Karpas-422 (cell line): ENCODE measurements around the gene TMEM131. TPM values are rescaled to one million over a fixed set of nuclear protein-coding genes. Genes with fewer than 3 reads are reported as not detected.
"Not testable (repeated sequence)": the region's sequence is repeated elsewhere in the genome, so short reads cannot be mapped to it uniquely, and the experiment has no call there.

ENCODE experiments used
- DNase-seq: peaks from one replicate; pipeline ENCODE4 v3.0.0-alpha.2; 2015
- H2AFZ ChIP-seq: fragments of 200-600 bp; sonication (generic); 2 replicates; pipeline ENCODE4 v1.6.1; 2014; ENCODE audit warnings: antibody characterized with exemption, low read length, mixed read lengths
- H3K27ac ChIP-seq: fragments of 200-600 bp; sonication (generic); 2 replicates; pipeline ENCODE4 v1.5.1; 2014; ENCODE audit warnings: mild to moderate bottlenecking, low read length, moderate library complexity
- H3K27me3 ChIP-seq: fragments of 200-600 bp; sonication (generic); 2 replicates; pipeline ENCODE4 v1.6.1; 2014; ENCODE audit warnings: low read length, mixed read lengths
- H3K36me3 ChIP-seq: fragments of 200-600 bp; sonication (generic); 2 replicates; pipeline ENCODE4 v1.6.1; 2014; ENCODE audit warnings: low read length, mixed read lengths; ENCODE audit not compliant: insufficient read depth
- H3K4me1 ChIP-seq: fragments of 200-600 bp; sonication (generic); 2 replicates; pipeline ENCODE4 v1.6.1; 2014; ENCODE audit warnings: mild to moderate bottlenecking, low read length, mixed read lengths
- H3K4me2 ChIP-seq: fragments of 200-600 bp; sonication (generic); 2 replicates; pipeline ENCODE4 v1.6.1; 2014; ENCODE audit warnings: low read length, low read depth, mild to moderate bottlenecking; ENCODE audit not compliant: poor library complexity, severe bottlenecking
- H3K4me3 ChIP-seq: fragments of 200-600 bp; sonication (generic); 2 replicates; pipeline ENCODE4 v1.5.1; 2014; ENCODE audit warnings: mild to moderate bottlenecking, antibody characterized with exemption, low read length, mixed read lengths
- H3K79me2 ChIP-seq: fragments of 200-600 bp; sonication (generic); 2 replicates; pipeline ENCODE4 v1.6.1; 2014; ENCODE audit warnings: mild to moderate bottlenecking, low read length, mixed read lengths
- H3K9ac ChIP-seq: fragments of 200-600 bp; sonication (generic); 2 replicates; pipeline ENCODE4 v1.6.0; 2014; ENCODE audit warnings: low read length
- H3K9me2 ChIP-seq: fragments of 200-600 bp; sonication (generic), shearing (Covaris generic); replicated peaks from 2 replicates; pipeline ENCODE4 v1.6.0; 2014; ENCODE audit warnings: mild to moderate bottlenecking, low read length, moderate library complexity; ENCODE audit not compliant: insufficient read depth
- H3K9me3 ChIP-seq: fragments of 300-700, 200-600 bp; sonication (generic); 2 replicates; pipeline ENCODE4 v1.6.1; 2014; ENCODE audit warnings: low read length, mixed read lengths
- H4K20me1 ChIP-seq: fragments of 200-600 bp; sonication (generic); 2 replicates; pipeline ENCODE4 v1.6.1; 2014; ENCODE audit warnings: mild to moderate bottlenecking, antibody characterized with exemption, low read length, low read depth; ENCODE audit not compliant: insufficient read depth
- total RNA-seq: library from RNA; depleted of rRNA; stranded (reverse); fragments of >200 nt; shearing (Covaris generic); gene quantifications from 2 replicates; pipeline ENCODE4 v1.2.3, GENCODE V29; 2014; ENCODE audit warnings: low replicate concordance

TMEM131 gene
- total RNA-seq, 1 experiment from 2014 or later: 20.9 TPM

DNA sequence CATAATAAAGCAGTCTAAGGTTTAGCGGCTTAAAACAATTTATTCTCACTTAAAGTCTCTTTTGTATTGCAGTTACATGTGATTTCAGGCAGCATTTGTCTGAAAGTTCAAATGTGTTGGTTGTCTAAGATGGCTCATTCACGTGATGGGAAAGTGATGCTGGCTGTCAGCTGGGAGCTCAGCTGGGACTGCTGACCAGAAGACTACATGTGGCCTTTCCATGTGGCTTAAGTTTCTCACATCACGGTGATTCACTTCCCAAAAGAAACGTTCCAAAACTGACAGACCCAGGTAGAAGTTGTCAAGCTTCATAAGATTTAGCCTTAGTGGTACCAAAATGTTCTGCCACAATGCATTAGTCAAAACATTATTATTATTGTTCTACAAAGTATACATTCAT lies 76.9 kb downstream of the TMEM131 start:
- Histone ChIP-seq H3K9me2 (no peaks in the 10 kb centered on the region), H3K36me3 (no peaks in the 10 kb centered on the region), H3K4me3 (no peak overlapping the region), H3K9ac (no peak overlapping the region), H3K9me3 (no peaks in the 10 kb centered on the region), H3K27ac (no peak overlapping the region), H4K20me1 (peaks cover 37% of the 10 kb centered on the region), H3K79me2 (no peaks in the 10 kb centered on the region), H3K27me3 (no peaks in the 10 kb centered on the region), H3K4me1 (no peaks in the 10 kb centered on the region), H3K4me2 (no peak overlapping the region), H2AFZ (no peak overlapping the region)
- DNase-seq: no peak

DNA sequence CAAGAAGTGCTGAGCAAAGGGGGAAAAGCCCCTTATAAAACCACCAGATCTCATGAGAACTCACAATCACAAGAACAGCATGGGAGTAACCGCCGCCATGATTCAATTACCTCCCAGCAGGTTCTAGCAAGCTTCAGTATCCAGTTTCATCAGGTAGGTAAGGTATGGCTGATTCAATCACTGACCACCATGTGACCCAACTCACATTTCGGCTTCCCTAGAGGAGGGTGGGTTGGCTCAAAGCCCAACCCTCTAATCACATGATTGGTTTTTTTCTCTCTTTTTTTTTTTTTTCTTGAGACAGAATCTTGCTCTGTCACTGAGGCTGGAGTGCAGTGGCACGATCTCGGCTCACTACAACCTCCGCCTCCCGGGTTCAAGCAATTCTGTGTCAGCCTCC lies 78.1 kb downstream of the TMEM131 start:
- not testable (repeated sequence) for H2AFZ ChIP-seq, H3K4me3 ChIP-seq, H3K9me2 ChIP-seq, H3K4me2 ChIP-seq, DNase-seq, H3K9me3 ChIP-seq, H3K36me3 ChIP-seq, H3K4me1 ChIP-seq, H3K79me2 ChIP-seq, H3K27me3 ChIP-seq, H3K27ac ChIP-seq, H3K9ac ChIP-seq
- H4K20me1 ChIP-seq: peaks cover 40% of the 10 kb centered on the region

DNA sequence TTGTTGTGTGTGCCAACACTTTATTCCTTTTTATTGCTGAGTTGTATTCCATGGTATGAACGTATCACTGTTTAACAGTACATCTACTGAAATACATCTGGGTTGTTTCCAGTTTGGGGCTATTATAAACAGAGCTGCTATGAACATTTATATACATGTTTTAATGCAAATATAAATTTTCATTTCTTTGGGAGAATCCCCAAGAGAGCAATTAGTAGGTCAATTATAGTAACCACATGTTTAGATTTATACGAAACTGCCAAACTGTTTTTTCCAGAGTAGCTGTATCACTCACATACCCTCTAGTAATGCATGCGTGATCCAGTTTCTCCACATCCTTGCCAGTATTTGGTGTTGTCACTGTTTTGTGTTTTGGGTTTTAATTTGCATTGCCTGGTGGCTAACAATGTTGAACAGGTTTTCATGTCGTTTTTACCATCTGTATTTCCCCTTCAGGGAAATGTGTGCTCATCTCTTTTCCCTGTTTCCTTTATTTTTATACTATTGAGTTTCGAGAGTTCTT lies 81.0 kb downstream of the TMEM131 start:
- Histone ChIP-seq H3K4me1 (peaks cover 8% of the 10 kb centered on the region), H3K9ac (no peak overlapping the region), H3K27ac (no peak overlapping the region), H3K4me2 (no peak overlapping the region), H3K4me3 (no peak overlapping the region), H2AFZ (no peak overlapping the region), H3K79me2 (no peaks in the 10 kb centered on the region), H3K9me2 (no peaks in the 10 kb centered on the region), H4K20me1 (peaks cover 23% of the 10 kb centered on the region), H3K27me3 (no peaks in the 10 kb centered on the region), H3K36me3 (no peaks in the 10 kb centered on the region), H3K9me3 (no peaks in the 10 kb centered on the region)
- DNase-seq: no peak

DNA sequence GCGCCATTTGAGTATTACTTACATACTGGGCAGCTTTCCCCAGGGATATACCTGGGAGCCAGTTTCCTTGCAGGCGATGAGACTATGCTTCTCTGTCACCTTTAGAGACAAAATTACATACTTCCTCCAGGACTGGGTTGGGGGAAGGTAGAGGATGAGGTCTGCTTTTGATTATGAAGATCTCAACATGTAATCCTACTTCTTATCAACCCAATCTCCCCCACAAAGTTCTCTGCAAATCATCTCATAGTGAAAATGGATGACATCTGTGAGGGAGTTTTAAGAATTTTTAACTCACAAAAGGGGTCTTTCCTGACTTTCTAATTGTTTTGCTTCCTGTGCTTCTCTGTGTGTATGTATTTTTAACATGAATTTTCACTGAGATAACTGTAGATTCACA lies 81.9 kb downstream of the TMEM131 start:
- H3K4me1 ChIP-seq: peaks cover 16% of the 10 kb centered on the region
- no peak overlapping the region for H2AFZ ChIP-seq
- H3K36me3 ChIP-seq: no peaks in the 10 kb centered on the region
- no peak overlapping the region for H3K9ac ChIP-seq
- H3K4me3 ChIP-seq: no peak overlapping the region
- no peaks in the 10 kb centered on the region for H3K9me2 ChIP-seq
- no peak overlapping the region for H3K4me2 ChIP-seq
- no peaks in the 10 kb centered on the region for H3K79me2 ChIP-seq
- H4K20me1 ChIP-seq: peaks cover 23% of the 10 kb centered on the region
- H3K9me3 ChIP-seq: no peaks in the 10 kb centered on the region
- H3K27me3 ChIP-seq: no peaks in the 10 kb centered on the region
- DNase-seq: no peak
- no peak overlapping the region for H3K27ac ChIP-seq

DNA sequence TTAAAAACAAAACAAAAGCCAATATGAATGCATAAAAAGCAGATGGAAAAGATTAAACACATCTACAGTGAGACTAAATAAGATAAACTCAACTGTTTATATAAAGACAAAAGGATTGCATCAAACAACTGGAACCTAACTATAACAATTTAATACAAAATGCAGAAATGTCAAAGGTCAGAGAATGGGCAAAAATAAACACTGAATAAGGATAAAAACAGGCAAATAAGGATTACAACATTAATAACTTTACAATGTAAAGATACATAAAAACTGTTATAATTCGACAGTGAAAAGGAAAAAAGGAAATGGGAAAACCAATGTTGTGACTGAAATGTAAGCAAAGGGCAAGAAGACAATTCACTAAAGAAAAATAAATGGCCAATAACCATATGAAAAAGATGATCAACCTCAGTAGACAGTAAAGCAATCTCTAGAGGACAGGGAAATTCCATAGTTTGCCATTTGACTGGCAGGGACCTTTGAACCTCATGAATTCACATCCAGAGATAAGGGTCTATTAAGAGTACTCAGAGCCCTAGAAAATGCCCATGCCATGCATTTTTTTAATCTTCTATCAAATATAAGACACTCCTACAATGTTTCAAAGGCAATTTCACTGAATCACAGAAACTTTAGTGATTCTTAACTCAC lies 83.7 kb downstream of the TMEM131 start:
- H2AFZ ChIP-seq: no peak overlapping the region
- no peak for DNase-seq
- H3K27ac ChIP-seq: no peak overlapping the region
- no peaks in the 10 kb centered on the region for H3K27me3 ChIP-seq
- no peak overlapping the region for H3K4me2 ChIP-seq
- H3K36me3 ChIP-seq: no peaks in the 10 kb centered on the region
- no peak overlapping the region for H3K4me3 ChIP-seq
- H3K4me1 ChIP-seq: peaks cover 25% of the 10 kb centered on the region
- H3K9ac ChIP-seq: no peak overlapping the region
- H3K79me2 ChIP-seq: no peaks in the 10 kb centered on the region
- peaks cover 17% of the 10 kb centered on the region for H4K20me1 ChIP-seq
- H3K9me2 ChIP-seq: no peaks in the 10 kb centered on the region
- no peaks in the 10 kb centered on the region for H3K9me3 ChIP-seq

DNA sequence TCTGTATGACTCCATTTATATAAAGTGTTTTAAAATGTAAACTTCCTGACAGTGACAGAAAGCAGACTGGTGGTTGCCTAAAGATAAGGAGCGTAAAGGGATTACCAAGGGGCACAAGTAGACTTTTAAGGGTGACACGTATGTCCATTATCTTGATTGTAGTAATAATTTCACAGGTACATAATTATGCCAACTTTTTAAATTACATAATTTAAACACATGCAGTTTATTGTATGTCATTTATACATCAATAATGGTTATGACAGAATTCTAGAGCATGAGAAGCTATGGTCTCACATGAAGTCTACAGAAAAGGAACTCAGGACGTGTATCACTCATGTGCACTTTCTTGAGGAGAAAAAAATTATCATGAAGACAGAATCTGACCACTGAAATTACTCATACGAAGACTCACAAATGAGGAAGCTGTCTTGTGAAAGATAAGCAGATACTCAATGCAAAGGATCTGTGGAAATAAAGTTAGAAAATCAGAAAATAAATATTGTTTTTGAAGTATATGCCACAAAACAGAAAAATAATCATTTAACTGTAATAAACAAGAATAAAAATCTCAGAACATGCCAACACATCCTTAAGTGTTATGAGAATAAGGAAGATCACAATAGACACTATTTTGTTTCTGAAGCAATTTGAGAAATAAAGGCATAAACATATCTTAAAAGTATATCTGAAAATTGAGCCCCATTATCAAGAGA lies 84.4 kb downstream of the TMEM131 start:
- no peaks in the 10 kb centered on the region for H3K27me3 ChIP-seq
- DNase-seq: no peak
- H3K36me3 ChIP-seq: no peaks in the 10 kb centered on the region
- H4K20me1 ChIP-seq: peaks cover 12% of the 10 kb centered on the region
- H2AFZ ChIP-seq: no peak overlapping the region
- H3K4me3 ChIP-seq: no peak overlapping the region
- H3K4me1 ChIP-seq: peaks cover 25% of the 10 kb centered on the region
- H3K27ac ChIP-seq: no peak overlapping the region
- no peak overlapping the region for H3K9ac ChIP-seq
- no peaks in the 10 kb centered on the region for H3K9me3 ChIP-seq
- H3K79me2 ChIP-seq: no peaks in the 10 kb centered on the region
- H3K4me2 ChIP-seq: no peak overlapping the region
- no peaks in the 10 kb centered on the region for H3K9me2 ChIP-seq

DNA sequence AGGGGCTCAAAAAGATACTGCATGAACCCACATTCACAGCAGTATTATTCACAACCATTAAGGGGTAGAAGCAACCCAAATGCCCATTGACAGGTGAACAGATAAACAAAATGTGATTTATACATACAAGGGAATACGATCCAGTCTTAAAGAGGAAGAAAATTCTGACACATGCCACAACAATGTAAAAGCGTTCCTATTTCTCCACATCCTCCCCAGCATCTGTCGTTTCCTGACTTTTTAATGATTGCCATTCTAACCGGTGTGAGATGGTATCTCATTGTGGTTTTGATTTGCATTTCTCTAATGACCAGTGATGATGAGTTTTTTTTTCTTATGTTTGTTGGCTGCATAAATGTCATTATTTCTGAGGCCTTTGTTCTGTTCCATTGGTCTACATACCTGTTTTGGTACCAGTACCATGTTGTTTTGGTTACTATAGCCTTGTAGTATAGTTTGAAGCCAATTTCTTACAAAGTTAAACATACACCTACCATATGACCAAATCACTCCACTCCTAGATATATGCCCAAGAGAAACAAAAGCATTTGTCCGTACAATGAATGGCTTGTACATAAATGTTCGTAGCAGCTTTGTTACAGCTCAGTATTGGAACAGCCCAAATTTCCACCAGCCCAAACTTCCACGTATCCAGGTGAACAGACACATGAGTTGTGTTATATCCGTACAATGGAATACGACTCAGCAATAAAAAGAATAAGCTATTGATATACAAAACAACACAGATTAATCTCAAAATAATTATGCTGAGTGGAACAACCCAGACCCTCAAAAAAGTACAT lies 85.1 kb downstream of the TMEM131 start:
- Histone ChIP-seq H3K4me2 (no peak overlapping the region), H3K79me2 (no peaks in the 10 kb centered on the region), H3K4me1 (peaks cover 25% of the 10 kb centered on the region), H3K9ac (no peak overlapping the region), H3K4me3 (no peak overlapping the region), H3K27ac (no peak overlapping the region), H3K36me3 (no peaks in the 10 kb centered on the region), H3K9me2 (no peaks in the 10 kb centered on the region), H3K9me3 (no peaks in the 10 kb centered on the region), H3K27me3 (no peaks in the 10 kb centered on the region), H2AFZ (no peak overlapping the region), H4K20me1 (peaks cover 10% of the 10 kb centered on the region; the same call in 1 of the 2 replicates)
- no peak for DNase-seq

DNA sequence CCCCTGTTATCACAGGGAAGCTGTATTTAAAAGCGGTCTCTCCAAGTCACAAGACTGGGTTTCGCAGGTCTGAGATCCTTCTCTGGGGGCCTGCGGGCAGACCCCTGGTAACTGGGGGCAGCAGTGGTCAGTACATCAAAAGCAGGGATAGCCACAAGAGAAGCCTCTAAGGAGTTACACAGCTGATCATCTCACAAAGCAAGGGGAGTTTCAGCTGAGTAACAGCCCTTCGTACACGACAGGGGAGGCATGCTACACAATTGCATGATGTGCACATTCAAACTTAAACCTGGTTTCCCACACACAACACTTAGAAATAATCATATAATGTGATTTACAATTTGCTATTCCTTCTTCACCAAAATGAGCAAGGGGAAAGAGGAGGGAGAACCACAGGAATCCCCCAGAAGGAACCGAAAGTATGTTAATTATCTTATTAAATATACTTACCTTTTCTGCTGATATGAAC lies 87.5 kb downstream of the TMEM131 start:
- Histone ChIP-seq H3K4me2 (peak overlapping the region; percentile 15), H2AFZ (no peak overlapping the region), H3K9me3 (no peaks in the 10 kb centered on the region), H3K79me2 (no peaks in the 10 kb centered on the region), H3K36me3 (no peaks in the 10 kb centered on the region), H4K20me1 (no peaks in the 10 kb centered on the region), H3K27me3 (no peaks in the 10 kb centered on the region), H3K9me2 (no peaks in the 10 kb centered on the region), H3K9ac (no peak overlapping the region), H3K4me1 (peaks cover 25% of the 10 kb centered on the region), H3K4me3 (no peak overlapping the region), H3K27ac (no peak overlapping the region)
- no peak for DNase-seq
